NCI-H2196 treated with DMSO at 0.1 percent for 48 hours (cell line): ENCODE measurements around the gene MYD88.

Experiments
- DNase-seq: peaks from one replicate; lab custom pipeline; 2025; ENCODE audit not compliant: unreplicated experiment; lab: John Stamatoyannopoulos, UW

MYD88 gene

DNA sequence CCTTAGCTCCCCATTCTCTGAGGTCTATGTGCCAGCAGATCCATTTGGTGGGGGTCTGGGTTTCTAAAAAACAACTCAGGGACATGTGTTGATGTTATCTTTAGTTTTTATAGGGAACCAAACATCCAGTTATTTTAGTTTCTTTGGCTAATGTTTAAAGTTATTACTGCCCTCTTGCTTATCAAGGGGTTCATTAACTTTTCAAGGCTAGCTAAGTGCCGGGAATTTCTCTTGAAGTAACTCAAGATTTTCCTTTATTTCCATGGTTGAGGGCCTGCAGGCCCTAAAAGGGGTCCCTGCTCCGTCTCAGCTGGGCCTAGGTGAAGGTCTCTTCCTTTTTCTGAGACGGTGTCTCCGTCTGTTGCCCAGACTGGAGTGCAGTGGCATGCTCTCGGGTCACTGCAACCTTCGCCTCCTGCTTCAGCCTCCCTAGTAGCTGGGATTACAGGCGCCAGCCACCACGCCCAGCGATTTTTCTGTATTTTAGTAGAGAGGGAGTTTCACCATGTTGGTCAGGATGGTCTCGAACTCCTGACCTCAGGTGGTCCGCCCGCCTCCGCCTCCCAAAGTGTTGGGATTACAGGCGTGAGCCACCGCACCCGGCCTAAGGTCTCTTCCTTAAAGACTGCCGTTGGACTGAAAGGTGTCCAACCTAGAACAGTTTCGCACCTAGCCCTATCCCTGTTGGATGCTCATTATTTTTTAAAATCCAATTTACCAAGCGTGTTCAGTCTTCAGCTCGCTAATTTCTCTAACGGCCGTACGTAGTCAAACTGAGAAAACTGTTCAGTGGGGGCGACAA, 25.6 kb downstream of the MYD88 start:
- no peak for DNase-seq

DNA sequence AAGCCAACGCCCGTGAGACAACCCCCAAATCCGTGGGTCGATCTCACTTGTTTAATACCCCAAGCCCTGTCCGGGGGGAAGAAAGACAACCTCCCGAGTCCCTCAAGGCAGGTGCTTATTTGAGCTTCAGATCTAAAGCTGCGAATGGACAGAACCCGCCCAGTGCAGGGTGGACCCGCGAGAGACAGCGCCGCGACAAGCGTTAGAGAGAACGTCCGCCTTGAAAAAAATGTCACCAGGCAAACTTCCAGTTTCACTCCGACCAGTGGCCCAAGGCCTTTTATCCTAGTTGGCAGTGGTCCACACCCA, 26.1 kb downstream of the MYD88 start:
- DNase-seq = no peak

DNA sequence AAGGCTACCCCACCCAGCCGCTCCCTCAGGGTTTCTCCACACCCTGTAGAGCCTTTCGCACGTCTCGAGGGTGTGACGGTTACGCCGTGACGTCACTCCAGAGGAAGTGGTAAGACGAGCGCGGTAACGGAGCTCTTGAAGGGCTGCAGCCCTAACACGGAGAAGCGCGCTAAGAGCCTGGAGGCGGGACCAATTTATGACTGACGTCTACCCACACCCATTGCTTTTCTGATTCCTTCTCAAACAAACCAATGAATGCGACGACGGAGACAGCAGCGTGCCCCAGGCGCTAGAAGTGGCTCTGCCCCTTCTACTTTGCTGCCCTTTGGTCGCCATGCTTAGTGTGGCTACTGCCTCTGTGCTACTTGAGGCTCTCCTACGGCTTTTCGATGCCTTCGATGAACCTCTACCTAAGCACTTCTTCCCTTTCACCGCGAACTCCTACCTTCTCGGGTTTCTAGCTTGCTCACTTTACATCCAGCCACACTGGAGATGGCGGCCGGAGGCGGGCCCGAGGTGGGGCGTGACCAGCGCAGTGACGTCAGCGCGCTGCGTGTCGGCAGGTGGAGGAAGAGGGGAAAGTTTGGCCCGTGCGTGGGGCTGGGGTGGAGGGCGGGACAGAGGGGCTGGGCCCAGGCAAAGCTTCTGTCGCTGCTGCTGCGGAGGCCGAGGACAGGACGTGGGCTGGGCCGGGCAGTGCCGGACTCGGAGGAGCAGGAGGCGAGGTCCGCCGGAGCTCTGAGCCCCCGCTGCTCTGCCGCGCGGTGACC, 26.7 kb downstream of the MYD88 start, which contains the start of gene OXSR1:
OXSR1 (plus strand) TSS at position 586 of the 770 bp plus-strand sequence. CDS start 340 bp downstream, outside the sequence.
- peak; percentile 89 for DNase-seq

DNA sequence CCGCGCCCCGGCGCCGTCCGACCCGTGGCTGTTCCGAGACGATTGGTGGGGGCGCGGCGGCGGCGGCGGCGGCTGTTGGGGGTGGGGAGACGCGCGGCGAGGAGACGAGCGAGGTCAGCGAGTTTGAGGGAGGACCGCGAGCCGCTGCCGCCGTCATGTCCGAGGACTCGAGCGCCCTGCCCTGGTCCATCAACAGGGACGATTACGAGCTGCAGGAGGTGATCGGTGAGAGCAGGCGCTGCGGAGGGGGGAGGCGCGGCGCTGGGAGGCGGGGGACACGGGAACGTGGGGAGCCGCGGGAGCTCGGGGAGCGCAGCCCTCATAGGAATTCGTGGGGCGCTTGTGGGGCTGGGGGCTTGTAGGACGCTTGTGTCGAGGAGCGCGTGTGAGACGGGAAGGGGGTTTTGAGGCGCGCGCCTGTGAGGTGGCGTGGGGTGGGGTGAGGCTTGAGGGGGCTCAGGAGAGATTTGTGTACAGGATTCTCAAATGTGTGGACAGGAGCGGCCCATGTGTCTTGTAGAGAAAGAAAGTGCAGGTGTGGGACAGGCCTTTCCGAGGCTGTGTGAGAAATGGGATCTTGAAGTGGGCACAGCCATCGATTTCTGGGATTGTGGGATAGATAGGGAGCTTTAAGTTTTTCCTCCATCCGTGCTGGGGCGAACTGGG, 27.4 kb downstream of the MYD88 start:
- no peak for DNase-seq

DNA sequence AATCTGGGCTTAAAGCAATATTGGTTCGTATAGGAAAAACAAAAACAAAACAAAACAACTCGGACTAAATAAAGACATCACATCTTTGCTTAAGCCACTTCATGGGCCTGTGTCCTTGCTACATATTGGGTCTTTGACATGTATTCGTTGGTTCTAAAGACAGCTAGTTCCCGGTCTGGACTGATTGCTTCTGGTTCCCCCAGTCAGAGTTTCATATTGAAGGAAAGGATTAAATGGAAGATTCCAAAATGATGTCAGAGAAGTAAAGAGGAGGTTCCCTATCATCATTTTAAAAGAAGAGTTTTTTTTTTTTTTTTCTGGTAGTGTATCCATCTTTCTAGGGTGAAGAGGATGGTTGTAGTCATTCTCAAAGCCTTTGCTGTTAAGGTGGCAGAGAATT, 29.1 kb downstream of the MYD88 start:
- DNase-seq = no peak

DNA sequence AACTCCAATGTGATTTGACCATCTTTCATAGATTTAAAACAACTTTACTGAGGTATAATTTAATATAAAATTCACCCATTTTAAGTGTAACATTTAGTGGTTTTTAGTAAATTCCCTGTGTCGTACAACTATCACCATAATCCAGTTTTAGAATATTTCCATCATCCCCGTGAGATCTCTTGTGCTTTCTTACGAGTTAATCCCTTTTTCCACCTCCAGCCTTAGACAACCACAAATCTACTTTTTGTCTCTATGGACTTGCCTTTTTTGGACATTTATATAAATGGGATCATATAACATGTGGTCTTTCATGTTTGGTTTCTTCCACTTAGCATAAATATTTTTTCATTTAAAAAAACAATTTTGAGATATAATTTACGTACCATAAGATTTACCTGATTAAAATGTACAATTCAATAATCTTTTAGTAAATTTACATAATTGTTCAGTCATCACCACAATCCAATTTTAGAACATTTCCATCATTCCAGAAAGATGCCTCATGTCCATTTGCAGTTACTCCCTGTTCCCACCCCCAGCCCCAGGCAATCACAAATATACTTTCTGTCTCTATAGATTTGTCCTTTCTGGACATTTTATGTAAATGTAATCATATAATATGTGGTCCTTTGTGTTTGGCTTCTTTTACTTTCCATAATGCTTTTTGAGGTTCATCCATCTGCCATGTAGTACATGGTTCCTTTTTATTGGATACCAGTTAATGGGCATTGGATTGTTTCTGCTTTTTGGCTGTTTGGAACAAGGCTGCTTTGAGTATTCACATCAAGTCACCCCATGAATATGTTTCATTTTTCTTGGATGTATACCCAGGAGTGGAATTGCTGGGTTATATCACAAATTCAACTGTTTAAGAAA, 29.9 kb downstream of the MYD88 start:
- DNase-seq = no peak

DNA sequence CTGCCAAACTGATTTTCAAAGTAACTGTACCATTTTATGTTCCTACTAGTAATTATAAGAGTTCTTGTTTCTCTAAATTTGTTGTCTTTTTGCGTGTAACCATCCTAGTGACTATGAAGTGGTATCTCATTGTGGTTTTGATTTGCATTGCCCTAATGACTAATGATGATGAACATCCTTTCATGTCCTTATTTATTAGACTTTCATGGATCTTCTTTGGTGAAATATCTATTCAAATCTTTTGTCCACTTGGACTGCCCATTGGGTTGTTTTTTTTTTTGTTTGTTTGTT, 30.5 kb downstream of the MYD88 start:
- DNase-seq = no peak

DNA sequence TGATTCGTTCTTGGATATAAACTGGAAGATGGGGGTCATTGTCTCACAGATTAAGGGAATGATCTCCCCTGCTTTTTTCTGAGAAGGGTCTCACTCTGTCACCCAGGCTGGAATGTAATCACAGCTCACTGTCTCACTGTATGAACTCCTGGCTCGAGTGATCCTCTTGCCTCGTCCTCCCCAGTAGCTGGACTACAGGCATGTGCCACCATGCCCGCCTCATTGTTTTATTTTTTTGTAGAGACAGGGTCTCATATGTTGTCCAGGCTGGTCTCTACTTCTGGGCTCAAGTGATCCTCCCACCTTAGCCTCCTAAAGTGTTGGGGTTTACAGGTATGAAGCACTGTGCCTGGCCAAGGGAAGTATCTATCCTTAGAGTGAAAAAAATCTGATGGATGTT, 32.3 kb downstream of the MYD88 start:
- no peak for DNase-seq

DNA sequence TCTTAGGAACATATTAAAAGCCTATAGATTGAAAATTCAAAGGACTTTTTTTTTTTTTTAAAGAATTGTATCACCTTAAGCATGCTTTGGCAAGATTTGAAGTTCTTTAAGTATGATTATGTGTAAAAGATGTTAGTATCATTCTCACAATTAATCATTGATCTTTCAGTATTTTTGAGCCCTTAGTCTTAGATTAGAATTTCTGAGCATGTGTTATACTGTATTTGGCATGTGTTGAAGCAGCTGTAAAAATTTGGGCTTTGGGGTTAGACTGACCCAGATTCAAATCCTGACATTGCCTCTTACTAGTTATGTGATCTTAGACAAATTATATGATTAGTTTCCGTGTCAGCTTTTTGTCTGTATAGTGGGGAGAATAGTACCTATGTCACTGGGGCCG, 33.2 kb downstream of the MYD88 start:
- DNase-seq = no peak

DNA sequence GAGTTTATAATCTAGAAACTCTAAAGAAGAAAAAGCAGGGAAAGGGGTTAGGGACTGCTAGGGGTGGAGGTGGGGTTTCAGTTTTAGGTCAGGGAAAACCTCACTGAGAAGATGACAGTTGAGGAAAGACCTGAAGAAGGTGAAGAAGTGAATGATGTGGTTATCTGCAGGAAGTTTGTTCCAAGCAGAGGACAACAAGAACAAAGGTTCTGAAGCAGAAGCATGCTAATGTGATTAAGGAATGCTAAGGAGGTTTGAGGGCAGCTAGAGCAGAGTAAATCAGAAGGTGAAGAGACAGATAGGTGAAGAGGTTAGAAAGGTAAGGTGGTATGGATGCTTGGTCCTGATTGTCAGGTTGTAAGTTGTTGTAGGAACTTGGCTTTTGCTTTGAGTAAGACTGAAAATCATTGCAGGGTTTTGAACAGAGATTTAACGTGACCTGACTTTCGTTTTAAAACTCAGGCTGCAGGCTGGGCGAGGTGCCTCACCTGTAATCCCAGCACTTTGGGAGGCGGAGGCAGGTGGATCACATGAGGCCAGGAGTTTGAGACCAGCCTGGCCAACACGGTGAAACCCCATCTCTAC, 35.5 kb downstream of the MYD88 start:
- no peak for DNase-seq

DNA sequence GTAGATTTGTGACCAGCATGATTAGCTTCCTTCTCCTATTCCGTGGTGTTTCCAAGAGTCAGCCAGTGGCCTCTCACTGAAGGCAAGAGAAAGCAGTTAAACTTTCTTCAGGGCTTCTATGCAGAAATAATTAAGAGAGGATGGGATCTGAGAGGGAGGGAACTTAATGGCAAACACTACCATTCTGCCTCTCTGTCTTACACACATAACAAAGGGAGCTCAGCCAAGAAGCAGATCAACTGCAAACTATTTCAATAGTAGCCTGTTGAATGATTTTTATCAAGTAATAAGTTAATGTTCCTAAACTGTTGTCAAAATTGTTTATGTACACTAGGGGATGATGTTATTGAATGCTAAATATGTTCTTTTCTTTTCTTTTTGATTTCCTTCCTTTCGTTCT, 38.7 kb downstream of the MYD88 start:
- DNase-seq = no peak

DNA sequence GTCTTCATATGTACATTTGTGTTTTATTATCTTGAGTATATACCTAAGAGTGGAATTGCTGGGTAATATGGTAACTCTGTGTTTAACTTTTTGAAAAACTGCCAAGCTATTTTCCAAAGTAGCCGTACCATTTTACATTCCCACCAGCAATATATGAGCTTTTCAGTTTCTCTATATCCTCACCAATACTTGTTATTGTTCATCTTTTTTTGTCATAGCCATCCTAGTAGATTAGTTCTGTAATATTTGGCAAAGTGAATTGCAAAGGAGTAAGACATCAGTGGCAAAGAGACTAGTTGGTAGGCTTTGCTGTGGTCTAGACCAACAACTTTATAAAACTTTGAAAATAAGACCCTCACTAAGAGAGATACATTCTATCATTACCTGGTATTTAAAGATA, 48.3 kb downstream of the MYD88 start:
- no peak for DNase-seq

DNA sequence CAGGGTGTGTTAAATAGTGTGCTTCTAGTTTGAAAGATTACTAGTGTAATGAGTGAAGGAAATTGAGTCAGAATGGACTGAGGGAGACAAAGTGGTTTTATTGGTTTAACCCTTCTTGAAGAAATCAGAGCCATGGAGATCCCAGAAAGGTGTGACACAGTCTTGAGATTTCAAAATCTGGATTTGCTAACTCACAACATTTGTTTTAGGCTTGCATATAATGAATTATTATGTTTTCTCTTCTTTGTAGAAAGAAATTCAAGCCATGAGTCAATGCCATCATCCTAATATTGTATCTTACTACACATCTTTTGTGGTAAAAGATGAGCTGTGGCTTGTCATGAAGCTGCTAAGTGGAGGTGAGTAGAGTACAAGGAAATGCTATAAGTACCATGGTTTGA, 52.0 kb downstream of the MYD88 start:
- no peak for DNase-seq
